ENCODE data around the gene PRTN3. TPM values are rescaled to one million over a fixed set of nuclear protein-coding genes. Genes with fewer than 3 reads are reported as not detected.

PRTN3 gene
- total and polyA plus RNA-seq, 2 of the 4 experiments (the other 2 are of a cell fraction), result not detected

GRCh38 chr19:867855-868457 is 27.2 kb downstream of the PRTN3 start:
- intact Hi-C loops (cut with micrococcal nuclease) (loop anchor here (5.0 to 10.0 kb wide), 3 partner anchors 44 to 203 kb away; partner anchors contain the start of genes R3HDM4, RNF126 and WDR18), dilution Hi-C loops (cut with HindIII; ENCODE audit: low sequenced_read_pairs, unreplicated experiment) (no loop called here), in situ Hi-C loops (cut with MboI; ENCODE audit: low sequenced_read_pairs) (no loop called here)
- no peak overlapping the region for H3K9ac ChIP-seq (ENCODE audit: low read depth, low read length)
- no peak overlapping the region for H4K5ac ChIP-seq (ENCODE audit: low read depth, low read length)
- no peak overlapping the region for H3K4me3 ChIP-seq (ENCODE audit: insufficient read depth, low read depth, low read length)
- ATAC-seq (ENCODE audit: low read depth) (no peak), DNase-seq (no peak)
- no peaks in the 10 kb centered on the region for H3K9me3 ChIP-seq (ENCODE audit: control insufficient read depth, insufficient read depth, low read length)
- CTCF ChIA-PET, result no interaction called here
- no peak overlapping the region for H4K8ac ChIP-seq (ENCODE audit: low read depth in 2 of 2, low read length in 2 of 2)
- H3K18ac ChIP-seq (ENCODE audit: low read depth, low read length), result no peak overlapping the region
- no peaks in the 10 kb centered on the region for H3K27me3 ChIP-seq (ENCODE audit: control insufficient read depth, insufficient read depth, low read length)
- no peak overlapping the region for H3K4me2 ChIP-seq (ENCODE audit: low read depth, low read length)
- peak overlapping the region; percentile 72 for H2AK9ac ChIP-seq (replicated peaks; ENCODE audit: low read depth, low read length, poor library complexity)
- H4K20me1 ChIP-seq (ENCODE audit: insufficient read depth, low read length), result peaks cover 16% of the 10 kb centered on the region
- H3K79me1 ChIP-seq (ENCODE audit: low read depth in 1 of 2, low read length in 2 of 2), result peaks cover 7 to 22% of the 10 kb centered on the region in 2 experiments; a peak in 2 of 4 replicates
- no peak overlapping the region for H3K27ac ChIP-seq (ENCODE audit: insufficient read depth, low read length)
- no peak overlapping the region for H3K23ac ChIP-seq (ENCODE audit: low read depth, low read length)
- H3K14ac ChIP-seq (replicated peaks; ENCODE audit: low read depth, low read length), result no peak overlapping the region
- no peak overlapping the region for H2BK15ac ChIP-seq (ENCODE audit: low read depth, low read length)
- peaks cover 16% of the 10 kb centered on the region for H3K36me3 ChIP-seq (ENCODE audit: control insufficient read depth, insufficient read depth, low read length)
- no peak overlapping the region for H2BK5ac ChIP-seq (ENCODE audit: low read depth, low read length, poor library complexity, severe bottlenecking)
- no peak overlapping the region for H3K4ac ChIP-seq (ENCODE audit: low read depth, low read length)
- peaks cover 22% of the 10 kb centered on the region for H3K4me1 ChIP-seq (ENCODE audit: control insufficient read depth, insufficient read depth, low read length)
- no TSS peak for BruUV-seq (replicated peaks)
- no peak for TF ChIP-seq CEBPB (IDR thresholded peaks at IDR 0.05; ENCODE audit: low read depth, low read length)
- no peak for TF ChIP-seq MAZ (IDR thresholded peaks at IDR 0.05; ENCODE audit: borderline replicate concordance, low read depth, low read length)
- no peak for TF ChIP-seq MXI1 (IDR thresholded peaks at IDR 0.05; ENCODE audit: borderline replicate concordance, low read depth, low read length)
- TF ChIP-seq CHD1 (IDR thresholded peaks at IDR 0.05; ENCODE audit: low read depth, low read length), result no peak
- TF ChIP-seq, protein P1, sequence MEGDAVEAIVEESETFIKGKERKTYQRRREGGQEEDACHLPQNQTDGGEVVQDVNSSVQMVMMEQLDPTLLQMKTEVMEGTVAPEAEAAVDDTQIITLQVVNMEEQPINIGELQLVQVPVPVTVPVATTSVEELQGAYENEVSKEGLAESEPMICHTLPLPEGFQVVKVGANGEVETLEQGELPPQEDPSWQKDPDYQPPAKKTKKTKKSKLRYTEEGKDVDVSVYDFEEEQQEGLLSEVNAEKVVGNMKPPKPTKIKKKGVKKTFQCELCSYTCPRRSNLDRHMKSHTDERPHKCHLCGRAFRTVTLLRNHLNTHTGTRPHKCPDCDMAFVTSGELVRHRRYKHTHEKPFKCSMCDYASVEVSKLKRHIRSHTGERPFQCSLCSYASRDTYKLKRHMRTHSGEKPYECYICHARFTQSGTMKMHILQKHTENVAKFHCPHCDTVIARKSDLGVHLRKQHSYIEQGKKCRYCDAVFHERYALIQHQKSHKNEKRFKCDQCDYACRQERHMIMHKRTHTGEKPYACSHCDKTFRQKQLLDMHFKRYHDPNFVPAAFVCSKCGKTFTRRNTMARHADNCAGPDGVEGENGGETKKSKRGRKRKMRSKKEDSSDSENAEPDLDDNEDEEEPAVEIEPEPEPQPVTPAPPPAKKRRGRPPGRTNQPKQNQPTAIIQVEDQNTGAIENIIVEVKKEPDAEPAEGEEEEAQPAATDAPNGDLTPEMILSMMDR (conservative IDR thresholded peaks at IDR 0.05; ENCODE audit: low read depth, low read length), result no peak
- no peak for TF ChIP-seq POLR2A (IDR thresholded peaks at IDR 0.05; ENCODE audit: low read depth, low read length)
- TF ChIP-seq BHLHE40 (IDR thresholded peaks at IDR 0.05; ENCODE audit: low read depth, low read length), result no peak
- no peak for TF ChIP-seq RFX5 (IDR thresholded peaks at IDR 0.05; ENCODE audit: low read depth, low read length)
- TF ChIP-seq NFE2L2 (IDR thresholded peaks at IDR 0.05; ENCODE audit: low read depth, low read length), result no peak
- no peak for TF ChIP-seq ELK1 (IDR thresholded peaks at IDR 0.05; ENCODE audit: borderline replicate concordance, low read depth, low read length)
- no peak for TF ChIP-seq FOS (IDR thresholded peaks at IDR 0.05; ENCODE audit: low read depth, low read length)
- TF ChIP-seq, protein P2, sequence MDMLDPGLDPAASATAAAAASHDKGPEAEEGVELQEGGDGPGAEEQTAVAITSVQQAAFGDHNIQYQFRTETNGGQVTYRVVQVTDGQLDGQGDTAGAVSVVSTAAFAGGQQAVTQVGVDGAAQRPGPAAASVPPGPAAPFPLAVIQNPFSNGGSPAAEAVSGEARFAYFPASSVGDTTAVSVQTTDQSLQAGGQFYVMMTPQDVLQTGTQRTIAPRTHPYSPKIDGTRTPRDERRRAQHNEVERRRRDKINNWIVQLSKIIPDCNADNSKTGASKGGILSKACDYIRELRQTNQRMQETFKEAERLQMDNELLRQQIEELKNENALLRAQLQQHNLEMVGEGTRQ (IDR thresholded peaks at IDR 0.05; ENCODE audit: low read depth, low read length), result no peak
- no peak for TF ChIP-seq RCOR1 (IDR thresholded peaks at IDR 0.05; ENCODE audit: insufficient replicate concordance, low read length)
- no peak for TF ChIP-seq RAD21 (IDR thresholded peaks at IDR 0.05; ENCODE audit: low read length)
- TF ChIP-seq SMC3 (IDR thresholded peaks at IDR 0.05; ENCODE audit: low read depth, low read length), result no peak
- no peak for TF ChIP-seq MAFK (IDR thresholded peaks at IDR 0.05; ENCODE audit: low read depth, low read length)
- H2AFZ ChIP-seq (replicated peaks; ENCODE audit: low read length, poor library complexity), result no peak overlapping the region
- H3K9me1 ChIP-seq (ENCODE audit: insufficient read depth, low read length), result no peaks in the 10 kb centered on the region; the same call in 1 of the 2 replicates
- POLR2A ChIA-PET (ENCODE audit: unreplicated experiment), result no interaction called here
- no peak overlapping the region for H2BK20ac ChIP-seq (ENCODE audit: low read depth, low read length)
- no peak overlapping the region for H4K91ac ChIP-seq (ENCODE audit: insufficient read depth, low read depth, low read length)
- no peak overlapping the region for H2BK120ac ChIP-seq (ENCODE audit: low read depth, low read length)
- WGBS, 2 experiments (ENCODE audit: extremely low coverage in 2 of 2, insufficient read length in 1 of 2), result 97% methylated on average over 12 of the region's 39 CpGs; no CpG with 5 or more reads in 1 of the 2 experiments
- H3K56ac ChIP-seq (ENCODE audit: extremely low read depth, insufficient read depth, low read length), result no peak overlapping the region
- peak overlapping the region; percentile 98 for H2AK5ac ChIP-seq (ENCODE audit: low read depth, low read length)
